H1 (cell line): Measurements from ENCODE around the gene THOP1. TPM values are rescaled to one million over a fixed set of nuclear protein-coding genes. Genes with fewer than 3 reads are reported as not detected.

Source experiments
- ATF3 ChIP-seq: IDR thresholded peaks from 2 replicates; pipeline ENCODE4 v1.6.1; 2011; ENCODE audit warnings: low read depth, mild to moderate bottlenecking, low read length; ENCODE audit not compliant: insufficient read depth
- BACH1 ChIP-seq: IDR thresholded peaks from 2 replicates; pipeline ENCODE4 v1.6.1; 2012; ENCODE audit warnings: low read length, improper control_type of control experiment
- BRCA1 ChIP-seq: IDR thresholded peaks from 2 replicates; pipeline ENCODE4 v1.6.1; 2012; ENCODE audit warnings: low read depth, low read length, improper control_type of control experiment
- CBX5 ChIP-seq: fragments of 300-800, 300-1000 bp; sonication (generic); IDR thresholded peaks from 2 replicates; pipeline ENCODE4 v1.7.1; 2016; ENCODE audit warnings: antibody characterized with exemption, low read length, low read depth
- SIRT6 ChIP-seq: IDR thresholded peaks from one replicate; pipeline ENCODE4 v1.7.1; 2012; ENCODE audit warnings: low read length, inconsistent platforms
- SUZ12 ChIP-seq: fragments of 200-600 bp; sonication (generic); IDR thresholded peaks from 2 replicates; pipeline ENCODE4 v1.6.1; 2012; ENCODE audit warnings: mild to moderate bottlenecking, inconsistent platforms, low read length, moderate library complexity, mixed read lengths
- TCF12 ChIP-seq: IDR thresholded peaks from 2 replicates; pipeline ENCODE4 v1.6.1; 2011; ENCODE audit warnings: low read depth, mild to moderate bottlenecking, low read length
- ZNF274 ChIP-seq: IDR thresholded peaks from 2 replicates; pipeline ENCODE4 v1.7.0; 2012; ENCODE audit warnings: low read length, borderline replicate concordance; ENCODE audit errors: extremely low read depth
- polyA plus RNA-seq, 7 experiments: library from polyadenylated mRNA; depleted of rRNA in 3 of 7; stranded (reverse) in 5 of 7; unstranded in 2 of 7; fragments of >200 nt in 5 of 7; fragments of 200-250 nt in 2 of 7; gene quantifications; 1 replicate in 5 of 7; 2 replicates in 1 of 7; 4 replicates in 1 of 7; pipeline versions ENCODE4 v1.2.1 to v1.2.3, GENCODE V29; 2011 to 2013; ENCODE audit warnings: missing spikeins in 2 of 7, mixed read lengths in 2 of 7
- total RNA-seq: library from RNA; stranded (reverse); fragmentation: NEBNext Ultra II Directional; extraction: Animal tissue kit (Norgen Biotek cat#: 25700); gene quantifications from 2 replicates; pipeline ENCODE4 v1.2.1, GENCODE V29; 2021

Gene THOP1
- total and polyA plus RNA-seq, 2 of the 8 experiments (the other 6 are each of a cell fraction or from before 2014, with no cell fraction given): 136 to 159 TPM

GRCh38 chr19:2812414-2813234 is 27.3 kb downstream of the THOP1 start (continued):
- TF ChIP-seq ZNF274 (no peak), BACH1 (no peak), ATF3 (no peak), BRCA1 (no peak), TCF12 (no peak), SIRT6 (no peak), SUZ12 (no peak), CBX5 (no peak)
